Stimulated activated CD8-positive, alpha-beta memory T cell treated with anti-CD3 and anti-CD28 coated beads, Interleukin-7, amount 100 ng/mL, for 48 hours (primary cell): Measurements from ENCODE around the gene HSBP1.
A peak's percentile ranks its signal among the peaks of the same experiment; 100 is the strongest.

Experiments
- DNase-seq, 2 donors: peaks; one replicate each; pipeline ENCODE4 v3.0.0-alpha.2; 2020; ENCODE audit warnings: low read depth in 1 of 2; ENCODE audit errors: extremely low read depth in 1 of 2

The HSBP1 gene

DNA sequence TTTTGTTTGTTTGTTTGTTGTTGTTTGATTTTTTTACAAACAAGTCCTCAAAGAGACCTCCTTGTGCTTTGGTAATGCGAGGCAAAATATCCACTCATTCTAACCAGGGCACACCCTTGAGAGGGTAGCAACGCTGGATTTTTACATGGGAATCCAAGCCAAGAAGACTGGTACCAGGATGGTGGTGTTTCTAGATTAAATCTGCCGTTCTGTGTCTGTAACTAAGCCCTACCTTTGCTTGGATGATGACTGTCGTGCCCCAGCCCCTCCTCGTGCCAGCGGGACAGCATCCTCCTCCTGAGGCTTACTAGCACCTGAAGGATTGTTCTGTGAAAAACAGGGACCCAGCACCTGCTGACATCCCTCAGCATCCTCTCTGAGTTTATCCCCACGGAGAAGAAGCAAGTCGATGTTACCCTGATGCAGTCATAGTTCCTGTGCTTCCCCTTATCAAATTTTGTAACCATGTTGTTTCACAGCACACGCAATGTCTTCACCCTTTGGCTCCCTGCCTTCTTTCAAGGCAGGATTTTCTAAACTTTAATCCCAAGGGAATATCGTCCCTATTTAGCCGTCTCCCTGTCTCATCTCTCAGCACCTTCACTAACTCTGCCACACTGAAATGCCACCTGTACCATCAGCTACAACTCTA, 5.1 kb upstream of the HSBP1 start:
- no peak for DNase-seq

DNA sequence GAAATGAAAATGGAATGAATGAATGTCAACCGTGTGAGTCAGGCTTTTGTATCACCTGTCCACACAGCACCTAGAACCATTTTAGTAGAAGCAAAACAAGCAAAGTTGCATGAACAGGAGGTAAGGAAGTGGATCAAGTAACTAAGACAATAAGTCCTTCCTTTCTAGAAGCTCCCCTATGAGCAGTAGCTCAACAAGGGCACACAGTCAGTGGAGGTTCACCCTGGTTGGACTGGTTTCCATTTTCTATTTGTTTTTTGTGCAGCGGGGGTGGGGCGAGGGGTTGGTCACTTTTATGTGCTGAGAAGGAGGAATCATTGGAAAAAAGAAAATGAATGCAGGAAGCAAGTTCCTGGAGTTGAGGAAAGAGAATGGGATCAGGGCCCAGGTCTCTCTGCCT, 4.0 kb upstream of the HSBP1 start:
- no peak for DNase-seq

DNA sequence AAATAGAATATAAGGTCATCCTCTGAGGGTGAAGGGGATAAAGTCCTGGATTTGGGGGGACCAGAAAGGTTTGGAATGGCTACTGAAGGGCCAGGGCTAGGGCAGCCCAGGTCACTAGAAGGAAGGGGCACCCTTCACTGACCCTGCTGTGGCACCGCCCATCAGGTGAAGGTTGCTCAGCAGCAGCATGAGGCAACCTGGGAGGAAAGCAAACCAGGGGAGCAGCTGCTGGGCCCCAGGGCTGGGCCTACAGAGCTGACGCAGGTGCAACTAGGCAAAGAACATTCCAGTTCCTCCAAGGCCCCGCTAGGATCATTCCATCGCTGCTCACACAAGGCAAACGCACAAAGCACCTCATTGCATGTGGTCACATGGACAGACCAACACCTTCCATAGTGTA, 3.4 kb upstream of the HSBP1 start:
- no peak for DNase-seq

DNA sequence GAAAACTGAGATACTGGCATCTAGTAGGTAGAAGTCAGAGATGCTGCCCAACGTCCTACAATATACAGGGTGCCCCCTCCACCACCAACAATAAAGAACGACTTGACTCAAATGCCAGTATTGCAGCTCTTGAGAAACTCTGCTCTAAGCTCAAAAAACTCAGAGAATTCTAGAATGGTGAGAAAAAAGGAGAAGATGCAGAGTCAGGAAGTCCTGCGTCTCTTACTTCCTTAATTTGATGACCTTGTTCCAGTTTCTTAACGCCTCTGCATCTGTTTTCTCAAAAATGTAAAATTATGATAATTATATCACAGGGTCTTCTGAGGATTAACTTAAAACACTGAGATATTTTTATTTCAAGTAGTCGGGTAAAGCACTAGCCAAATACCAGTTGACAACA, 1.7 kb upstream of the HSBP1 start:
- DNase-seq, result no peak

DNA sequence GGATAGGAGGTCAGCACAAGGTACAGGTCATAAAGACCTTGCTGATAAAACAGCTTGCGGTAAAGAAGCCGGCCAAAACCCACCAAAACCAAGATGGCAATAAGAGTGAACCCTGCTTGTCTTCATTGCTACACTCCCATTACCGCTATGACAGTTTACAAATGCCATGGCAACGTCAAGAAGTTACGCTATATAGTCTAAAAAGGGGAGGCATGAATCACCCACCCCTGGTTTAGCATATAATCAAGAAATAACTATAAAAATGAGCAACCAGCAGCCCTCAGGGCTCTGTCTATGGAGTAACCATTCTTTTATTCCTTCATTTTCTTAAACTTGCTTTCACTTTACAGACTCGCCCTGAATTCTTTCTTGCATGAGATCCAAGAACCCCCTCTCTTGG, 1.0 kb upstream of the HSBP1 start:
- no peak for DNase-seq

DNA sequence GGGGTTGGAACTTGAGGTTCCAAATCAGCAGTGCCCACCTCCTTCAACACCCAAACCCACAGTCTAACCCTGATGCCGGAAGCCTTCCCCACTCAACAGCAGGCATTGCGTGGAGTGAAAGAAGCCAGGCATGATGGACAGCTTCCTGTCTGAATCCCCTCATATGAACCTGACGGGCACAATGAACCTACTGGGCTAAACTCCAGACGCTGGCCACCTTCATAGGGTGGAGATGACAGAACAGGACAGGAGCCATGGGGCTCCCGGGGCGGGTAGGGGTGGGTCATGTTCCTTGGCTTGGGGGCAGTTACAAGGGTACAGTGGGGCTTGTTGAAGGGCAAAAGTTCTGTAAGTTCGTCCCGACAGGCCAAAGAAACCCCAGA, 460 bp upstream of the HSBP1 start:
- DNase-seq, result no peak

DNA sequence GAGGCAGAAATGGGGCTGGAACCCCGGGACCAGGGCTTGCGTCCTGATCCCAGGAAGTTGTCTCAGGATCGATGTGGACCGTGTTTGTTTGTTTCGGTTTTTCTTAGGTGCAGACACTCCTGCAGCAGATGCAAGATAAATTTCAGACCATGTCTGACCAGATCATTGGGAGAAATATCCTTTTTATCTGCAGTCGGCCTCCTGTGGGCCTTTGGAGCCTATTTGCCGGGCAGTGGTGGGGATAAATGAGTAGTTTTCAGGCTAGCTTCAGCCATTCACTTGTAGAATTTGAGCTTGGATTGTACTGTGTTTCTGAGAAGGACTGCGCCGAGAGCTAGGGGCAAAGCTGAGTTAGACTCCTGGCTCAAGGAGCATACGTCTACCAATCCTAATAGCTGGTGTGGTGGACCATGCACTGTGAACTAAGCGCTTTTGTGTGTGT, 816 bp downstream of the HSBP1 start:
- DNase-seq, result no peak

DNA sequence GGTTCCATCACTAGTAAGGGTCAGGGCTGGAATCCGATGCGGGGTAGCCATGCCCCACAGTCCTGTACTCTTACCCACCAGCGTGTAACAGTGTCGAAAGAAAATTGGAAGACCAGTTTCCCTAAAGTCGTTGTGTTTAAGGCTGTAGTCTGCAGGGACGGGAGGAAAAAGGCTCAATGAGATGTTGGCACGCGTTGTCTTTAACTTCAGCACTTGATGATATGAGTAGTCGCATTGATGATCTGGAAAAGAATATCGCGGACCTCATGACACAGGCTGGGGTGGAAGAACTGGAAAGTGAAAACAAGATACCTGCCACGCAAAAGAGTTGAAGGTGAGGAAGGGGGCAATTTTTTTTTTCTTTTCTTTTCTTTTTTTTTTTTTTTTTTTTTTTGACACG, 1.3 kb downstream of the HSBP1 start:
- no peak for DNase-seq

DNA sequence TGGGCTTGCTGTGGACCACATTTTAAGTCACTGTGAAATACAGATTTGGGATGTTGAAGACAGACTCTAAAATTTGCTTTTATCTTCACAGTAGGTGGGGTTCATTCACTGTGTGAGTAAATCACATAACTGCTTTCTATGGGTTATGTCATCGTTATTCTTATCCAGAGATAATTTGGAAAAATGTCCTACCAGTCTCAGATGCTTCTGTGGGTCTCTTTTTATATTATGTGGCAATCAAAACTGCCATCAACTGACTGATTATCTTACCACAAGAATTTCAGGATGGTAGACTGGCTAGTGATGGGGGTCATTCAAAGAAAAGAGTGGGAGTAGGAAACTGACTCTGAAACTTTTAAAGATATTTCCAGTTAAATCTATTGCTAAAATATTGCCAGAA, 3.1 kb downstream of the HSBP1 start:
- DNase-seq, result no peak

DNA sequence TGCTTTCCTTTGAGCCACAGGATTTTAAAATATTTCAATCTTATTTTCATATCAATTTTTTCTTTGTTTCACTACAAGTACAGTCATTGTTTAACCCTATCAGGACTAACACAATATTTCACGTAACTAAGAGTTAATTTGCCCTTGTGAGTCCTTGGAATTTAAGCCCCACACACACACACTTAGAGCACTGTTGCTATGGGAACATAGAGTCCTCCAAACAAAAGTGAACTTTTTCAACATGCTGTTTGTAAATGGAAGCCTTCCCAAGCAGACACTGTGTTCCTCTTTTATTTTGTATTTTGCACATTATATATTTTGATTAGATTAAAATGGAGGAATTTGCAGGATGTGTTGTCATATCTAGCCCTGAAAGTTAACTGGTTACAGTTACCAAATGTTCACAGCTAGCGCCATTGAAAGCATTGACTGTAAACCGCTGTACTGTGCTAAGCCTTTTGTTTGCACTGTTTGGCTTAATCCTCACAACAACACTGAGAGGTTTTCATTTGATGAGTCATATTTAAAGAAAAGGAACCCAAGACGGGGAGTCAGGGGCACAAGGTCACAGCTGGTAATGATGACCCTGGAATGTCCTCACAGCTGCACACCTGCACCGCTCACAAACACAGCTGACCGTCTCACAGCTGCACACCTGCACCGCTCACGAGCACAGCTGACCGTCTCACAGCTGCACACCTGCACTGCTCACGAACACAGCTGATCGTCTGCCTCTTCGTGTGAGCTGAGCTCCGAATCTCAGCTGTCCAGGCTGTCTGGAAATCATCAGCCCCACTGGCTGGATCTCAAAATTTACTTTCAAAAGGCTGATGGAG, 6.3 kb downstream of the HSBP1 start:
- DNase-seq, result no peak

DNA sequence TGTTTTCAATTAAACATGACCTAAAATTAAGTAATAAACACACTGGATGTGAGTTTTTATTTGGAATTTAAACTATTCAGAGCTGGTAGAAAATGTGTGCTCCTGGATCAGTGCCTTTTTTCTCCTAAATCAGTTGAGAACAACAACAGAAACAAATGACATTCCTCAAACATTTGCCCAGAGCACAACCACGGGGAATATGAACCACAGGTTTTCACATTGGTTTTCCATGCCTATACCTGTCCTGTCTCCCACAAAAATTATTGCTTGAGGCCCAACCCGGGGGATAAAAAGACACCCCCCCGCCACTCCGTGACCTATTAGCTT, 6.8 kb downstream of the HSBP1 start:
- no peak for DNase-seq

DNA sequence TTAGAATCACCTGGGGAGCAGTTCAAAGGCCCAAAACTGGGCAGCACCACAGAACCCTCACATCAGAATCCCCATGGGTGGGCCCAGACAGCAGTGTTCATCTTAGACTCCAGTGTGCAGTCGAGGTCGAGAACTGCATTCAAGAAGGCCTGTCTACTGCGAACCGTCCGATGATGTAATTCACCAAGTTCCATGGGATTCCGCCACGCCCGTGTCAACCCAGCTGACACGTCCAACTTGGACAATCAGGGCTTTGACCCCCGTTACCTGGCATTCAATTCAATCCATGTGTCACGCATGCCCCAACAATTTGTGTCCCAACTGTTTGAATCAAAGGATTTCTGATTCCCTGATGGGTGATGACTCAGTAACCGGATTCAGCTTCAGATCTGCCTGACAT, 9.2 kb downstream of the HSBP1 start:
- DNase-seq, result no peak

DNA sequence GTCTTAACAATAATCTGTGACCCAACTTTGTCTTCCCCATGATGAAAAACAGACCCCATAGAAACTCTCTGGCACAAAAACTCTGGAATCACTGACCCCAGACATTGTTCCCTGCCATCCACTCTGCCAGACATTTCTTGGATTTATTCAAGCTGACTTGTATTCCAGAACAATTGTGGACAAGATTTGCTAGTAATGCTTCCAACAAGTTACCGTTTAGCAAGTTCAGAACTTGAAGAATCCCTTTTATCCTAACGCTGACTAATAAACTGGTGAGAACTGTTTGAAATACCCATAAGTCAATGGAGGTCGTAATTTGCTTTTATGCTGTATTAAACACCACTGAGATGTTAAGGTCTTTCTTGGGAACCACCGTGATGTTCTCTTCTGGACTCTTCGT, 10.5 kb downstream of the HSBP1 start:
- no peak for DNase-seq

DNA sequence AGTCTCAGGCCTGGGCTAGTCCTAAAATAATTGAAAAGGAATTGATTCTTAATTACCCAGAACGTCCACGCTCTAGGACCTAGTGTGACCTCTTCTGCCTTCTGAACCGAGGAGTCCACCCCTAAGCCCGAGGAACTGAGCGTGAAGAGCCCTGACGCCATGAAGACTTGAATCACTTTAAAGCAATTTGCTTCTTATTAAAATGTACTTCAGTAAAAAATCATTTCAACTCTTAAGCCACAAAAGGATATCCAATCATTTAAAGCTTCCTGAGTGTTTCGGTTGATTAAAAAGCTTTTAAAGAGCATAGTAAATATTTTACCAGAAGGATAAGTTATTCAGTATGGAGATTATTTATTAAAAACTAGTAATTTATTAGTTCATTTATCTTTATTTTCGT, 11.6 kb downstream of the HSBP1 start:
- DNase-seq, result no peak

DNA sequence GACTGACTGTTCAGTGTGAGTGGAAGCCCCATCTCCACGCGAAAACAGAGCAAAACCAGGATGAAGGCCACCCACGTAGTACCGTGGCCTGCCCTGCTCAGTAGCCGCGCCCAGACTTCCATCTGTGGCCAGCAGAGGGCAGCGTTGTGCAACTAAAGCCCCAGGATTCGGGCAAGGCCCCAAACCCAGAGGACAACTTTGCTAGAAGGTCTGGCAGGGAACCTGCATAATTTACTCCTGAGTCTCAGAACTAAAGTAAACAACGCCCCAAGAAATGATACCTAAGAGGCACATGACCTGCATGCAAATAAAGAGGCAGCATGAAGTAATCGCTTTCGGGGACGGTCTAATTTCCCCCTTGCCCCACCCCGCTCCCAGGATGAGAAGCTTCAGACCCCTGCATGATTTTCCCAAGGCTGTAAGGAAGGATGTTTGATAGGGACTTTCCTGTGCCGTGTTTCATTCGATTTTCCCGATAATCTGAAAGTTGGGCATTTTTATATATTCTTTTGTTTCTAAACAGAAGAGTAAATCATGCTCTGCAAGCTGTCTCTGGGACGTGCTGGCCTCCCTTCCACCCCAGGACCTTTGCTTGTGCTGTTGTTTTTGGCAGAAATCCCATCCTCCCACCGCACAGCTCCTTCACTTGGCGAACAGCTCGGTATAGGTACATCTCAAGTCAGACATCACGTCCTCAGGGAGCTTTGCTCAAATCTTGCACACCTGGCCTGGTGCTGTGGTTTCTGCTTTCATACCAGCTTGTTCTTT, 18.6 kb downstream of the HSBP1 start:
- peak; percentile 43 to 55 for DNase-seq

DNA sequence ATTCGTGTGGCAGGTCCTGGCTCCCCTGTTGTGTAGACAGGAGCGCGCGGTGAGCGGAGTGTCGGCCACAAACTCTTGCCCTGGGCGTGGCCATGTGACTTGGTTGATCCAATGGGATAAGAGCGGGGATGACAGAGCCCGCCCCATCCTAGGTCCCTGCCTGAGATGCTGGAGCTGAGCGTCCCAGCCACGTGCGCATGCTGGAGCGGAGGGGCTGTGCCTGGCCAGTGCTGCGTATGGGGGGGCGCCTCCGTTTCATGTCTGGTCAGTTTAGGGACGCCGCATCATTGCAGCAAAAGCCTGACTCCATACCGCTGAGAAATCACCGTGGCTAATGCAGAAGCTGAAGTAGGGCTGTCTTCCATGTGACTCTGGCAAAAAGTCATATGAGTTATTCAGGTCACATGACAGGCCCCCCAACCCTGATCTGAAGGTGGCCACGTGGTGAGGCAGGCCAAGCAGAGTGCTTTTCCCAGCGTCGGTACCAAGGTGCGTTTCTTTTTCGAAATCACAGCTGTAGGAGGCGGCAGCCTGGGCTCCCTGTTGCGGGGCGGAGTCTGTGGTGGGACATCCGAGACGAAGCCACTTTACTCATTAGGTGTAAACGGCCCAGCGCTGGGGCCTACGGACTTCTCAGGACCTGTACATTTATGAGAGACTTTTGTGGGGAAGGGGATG, 22.5 kb downstream of the HSBP1 start:
- DNase-seq, result no peak

DNA sequence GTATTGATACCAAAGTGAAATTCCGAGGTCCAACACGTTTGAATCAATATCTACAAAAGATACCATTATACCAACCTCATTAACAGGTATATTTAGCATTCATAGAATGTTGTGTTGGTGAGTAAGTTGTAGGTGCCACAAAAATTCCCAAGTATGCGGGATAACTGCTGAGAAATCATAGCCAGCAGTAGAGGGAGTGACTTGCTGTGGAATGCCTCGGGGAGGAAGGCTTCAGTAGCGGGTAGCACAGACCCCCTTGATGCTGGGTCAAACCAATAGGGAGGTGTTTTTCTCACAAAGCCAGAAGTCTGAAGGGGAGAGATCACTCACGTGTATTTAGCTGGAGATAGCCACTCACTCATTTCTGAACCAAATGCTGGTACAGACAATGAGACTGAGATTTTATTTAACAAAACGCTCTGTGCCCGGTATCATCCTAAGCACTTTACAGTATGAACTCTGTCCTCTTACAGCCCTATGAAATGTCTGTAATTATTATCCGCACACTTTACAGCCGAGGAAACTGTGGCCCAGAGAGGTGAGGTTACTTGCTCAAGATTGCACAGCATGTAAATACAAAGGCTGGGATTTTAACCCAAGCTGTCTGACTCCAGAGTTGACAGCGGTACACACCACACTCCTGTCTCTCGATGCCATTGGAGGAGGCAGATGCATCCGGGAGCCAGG, 23.1 kb downstream of the HSBP1 start:
- no peak for DNase-seq

DNA sequence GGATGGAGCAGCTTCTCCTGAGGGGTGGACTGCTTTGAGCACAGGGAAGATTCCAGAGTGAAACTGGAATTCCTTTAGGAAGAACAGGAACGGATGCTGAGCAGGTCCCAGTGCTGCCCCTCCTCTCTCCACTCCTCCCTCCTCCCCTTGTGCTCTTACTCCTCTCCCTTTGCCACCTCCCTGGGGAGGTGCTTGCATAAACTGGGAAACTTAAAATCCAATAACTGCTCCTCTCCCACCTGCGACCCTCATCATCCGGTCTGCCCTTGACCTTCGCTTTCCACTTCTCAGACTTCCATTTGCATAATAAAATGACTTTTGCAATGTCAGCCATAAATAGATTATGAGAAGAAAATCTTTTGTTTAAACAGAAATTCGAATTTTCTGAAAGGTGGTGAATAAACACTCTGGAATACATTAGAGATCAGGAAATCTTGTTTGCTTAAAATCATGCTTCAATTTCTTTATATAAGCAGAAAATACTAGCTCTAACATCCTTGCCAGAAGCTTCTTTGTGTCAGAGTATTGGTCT, 23.7 kb downstream of the HSBP1 start:
- no peak for DNase-seq

DNA sequence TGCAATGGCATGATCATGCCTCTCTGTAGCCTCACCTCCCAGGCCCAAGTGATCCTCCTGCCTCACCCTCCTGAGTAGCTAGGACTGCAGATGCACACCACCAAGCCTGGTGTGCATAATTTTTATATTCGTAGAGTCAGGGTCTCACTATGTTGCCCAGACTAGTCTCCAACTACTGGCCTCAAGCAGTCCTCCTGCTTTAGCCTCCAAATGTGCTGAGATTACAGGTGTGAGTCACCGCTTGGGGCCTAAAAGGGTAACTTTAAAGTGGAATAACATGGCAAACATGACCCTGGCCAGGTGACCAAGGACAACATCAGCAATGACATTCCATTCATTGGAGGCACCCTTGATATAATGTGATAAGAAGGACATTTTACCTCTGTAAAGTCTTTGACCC, 26.1 kb downstream of the HSBP1 start:
- no peak for DNase-seq
